NCI-H524 (cell line): Measurements from ENCODE around the gene ZHX3.
"Not testable (repeated sequence)": the region's sequence is repeated elsewhere in the genome, so short reads cannot be mapped to it uniquely, and the experiment has no call there.

Experiments used
- DNase-seq, 2 experiments: peaks; one replicate each; lab custom pipeline; 2025; lab: John Stamatoyannopoulos, UW

The ZHX3 gene

DNA sequence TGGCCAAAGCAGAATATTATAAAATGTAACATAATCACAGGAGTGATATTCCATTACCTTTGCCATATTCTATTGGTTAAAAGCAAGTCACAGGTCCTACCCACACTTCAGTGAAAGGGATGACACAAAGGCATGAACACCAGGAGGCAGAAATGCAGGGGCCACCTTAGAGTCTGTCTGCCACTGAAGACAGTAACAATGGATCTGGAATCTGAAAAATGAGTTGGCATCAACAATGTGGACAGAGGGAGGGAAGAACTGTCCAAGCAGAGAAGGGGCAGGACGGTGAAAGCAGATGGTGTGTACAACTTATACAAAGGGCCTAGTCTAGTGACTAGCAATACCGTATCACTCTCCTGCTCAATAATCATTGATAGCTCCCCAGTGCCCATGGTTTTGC lies 16.5 kb upstream of the ZHX3 start:
- no peak for DNase-seq

DNA sequence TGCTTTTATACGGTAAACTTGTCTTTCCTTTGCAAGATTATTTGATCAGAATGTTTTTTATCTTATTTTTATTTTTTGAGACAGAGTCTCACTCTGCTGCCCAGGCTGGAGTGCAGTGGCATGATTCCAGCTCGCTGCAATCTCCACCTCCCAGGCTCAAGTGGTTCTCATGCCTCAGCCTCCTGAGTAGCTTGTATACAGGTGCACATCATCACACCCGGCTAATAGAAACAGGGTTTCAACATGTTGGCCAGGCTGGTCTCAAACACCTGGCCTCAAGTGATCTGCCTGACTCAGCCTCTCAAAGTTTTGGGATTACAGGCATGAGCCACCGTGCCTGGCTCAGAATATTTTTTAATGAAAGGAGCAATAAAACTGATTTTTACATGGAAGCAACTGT lies 14.2 kb upstream of the ZHX3 start:
- DNase-seq: no peak

DNA sequence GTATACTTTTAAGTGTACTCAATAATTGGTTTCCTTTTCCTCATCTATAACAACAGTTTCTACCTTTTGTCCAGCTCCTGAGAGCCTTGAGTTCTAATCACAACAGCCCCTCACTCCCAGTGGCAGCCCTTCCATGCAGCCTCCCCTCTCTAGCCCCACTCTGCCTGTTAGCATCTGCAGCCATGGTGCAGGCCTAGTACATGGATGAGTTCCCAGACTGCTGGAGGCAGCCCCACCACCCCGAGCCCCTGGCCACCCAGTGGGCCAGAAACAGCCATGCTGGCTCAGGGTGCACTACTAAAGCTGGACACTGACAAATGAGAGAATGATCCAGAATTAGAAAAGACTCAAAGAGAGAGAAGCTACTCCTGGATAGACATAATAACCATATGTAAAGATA lies 13.4 kb upstream of the ZHX3 start:
- DNase-seq: no peak

DNA sequence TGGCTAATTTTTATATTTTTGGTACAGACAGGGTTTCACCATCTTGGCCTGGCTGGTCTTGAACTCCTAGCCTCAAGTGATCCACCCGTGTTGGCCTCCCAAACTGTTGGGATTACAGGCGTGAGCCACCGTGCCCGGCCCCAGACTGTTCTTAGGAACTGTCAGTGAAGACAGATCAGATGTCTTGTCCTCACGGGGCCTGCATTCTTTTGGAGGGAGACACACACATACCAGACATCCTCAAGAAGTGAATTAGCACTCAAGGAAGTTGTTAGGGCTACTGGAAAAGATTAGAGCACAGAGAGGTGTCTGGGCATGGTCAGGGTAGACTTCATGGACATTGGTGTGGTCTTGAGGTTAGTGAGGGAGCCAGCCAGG lies 12.8 kb upstream of the ZHX3 start:
- no peak for DNase-seq

DNA sequence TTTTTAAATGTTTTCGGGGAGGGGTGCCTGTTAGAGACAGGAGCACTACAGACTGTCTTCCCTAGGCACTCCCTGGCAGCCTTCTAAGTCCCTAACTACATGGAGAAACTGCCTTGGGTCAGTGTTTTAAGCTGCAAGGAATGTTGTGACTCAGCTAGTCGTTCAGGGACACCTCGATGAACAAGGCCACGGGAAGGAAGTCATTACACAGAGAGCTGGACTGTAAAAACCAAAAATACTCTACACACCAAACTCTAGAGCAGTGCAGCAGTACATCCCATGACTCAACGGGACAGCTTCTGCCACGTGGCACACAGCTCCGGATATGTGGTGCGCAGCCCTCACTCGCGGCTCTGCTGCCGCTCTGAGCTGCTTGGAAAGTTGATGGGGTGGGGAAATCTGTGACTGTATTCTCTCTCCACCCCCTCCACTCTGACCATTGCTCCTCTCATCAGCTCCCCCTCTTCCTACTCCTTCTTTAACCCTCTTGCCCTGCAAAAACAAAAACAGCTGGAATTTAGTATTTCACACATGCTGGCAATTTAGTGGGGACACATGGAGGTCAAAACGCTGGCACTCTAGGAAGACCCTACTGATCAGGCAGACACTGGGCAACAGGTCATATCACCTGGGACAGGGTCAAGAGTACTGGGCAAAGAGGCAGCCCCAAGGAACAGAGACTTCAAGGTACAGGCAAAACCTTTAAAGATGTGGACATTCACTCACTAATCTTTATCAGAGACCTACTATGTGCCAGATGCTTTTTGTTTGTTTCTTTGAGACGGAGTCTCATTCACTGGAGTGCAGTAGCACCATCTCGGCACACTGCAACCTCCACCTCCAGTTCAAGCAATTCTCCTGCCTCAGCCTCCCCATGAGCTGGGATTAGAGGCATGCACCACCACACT lies 12.2 kb upstream of the ZHX3 start:
- no peak for DNase-seq

DNA sequence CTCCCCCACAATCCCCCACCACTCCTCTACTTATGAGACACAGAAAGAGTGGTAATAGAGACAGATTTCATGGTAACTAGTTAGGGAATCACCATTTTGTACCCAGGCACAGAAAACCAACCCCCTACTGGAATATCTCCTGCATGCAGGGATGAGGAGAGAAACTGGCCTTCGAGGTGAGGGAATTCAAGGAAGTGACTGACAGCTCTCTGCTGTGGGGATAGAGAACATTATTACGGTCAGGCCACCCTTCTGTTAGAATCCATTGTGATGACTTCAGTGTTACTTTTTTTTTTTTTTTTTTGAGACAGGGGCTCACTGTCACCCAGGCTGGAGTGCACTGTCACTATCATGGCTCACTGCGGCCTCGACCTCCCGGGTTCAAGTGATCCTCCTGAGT lies 9.6 kb upstream of the ZHX3 start:
- DNase-seq: no peak

DNA sequence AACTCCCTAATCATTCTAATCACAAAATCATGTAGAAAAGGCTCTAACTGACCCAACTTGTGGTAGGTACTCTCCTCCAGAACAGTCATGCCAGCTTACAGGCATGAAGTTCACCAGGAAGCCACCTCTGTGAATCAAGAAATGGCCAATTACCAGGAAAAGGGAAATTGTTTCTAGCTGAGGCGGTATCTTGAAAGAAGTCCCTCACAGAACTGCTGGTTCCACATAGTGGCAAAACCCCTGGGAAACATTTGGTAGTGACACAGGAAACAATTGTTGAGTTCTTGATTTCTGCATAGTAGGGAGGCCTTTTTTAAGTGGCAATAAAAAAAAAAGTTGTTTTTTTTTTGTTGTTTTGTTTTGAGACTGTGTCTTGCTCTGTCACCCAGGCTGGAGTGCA lies 3.4 kb upstream of the ZHX3 start:
- no peak for DNase-seq

DNA sequence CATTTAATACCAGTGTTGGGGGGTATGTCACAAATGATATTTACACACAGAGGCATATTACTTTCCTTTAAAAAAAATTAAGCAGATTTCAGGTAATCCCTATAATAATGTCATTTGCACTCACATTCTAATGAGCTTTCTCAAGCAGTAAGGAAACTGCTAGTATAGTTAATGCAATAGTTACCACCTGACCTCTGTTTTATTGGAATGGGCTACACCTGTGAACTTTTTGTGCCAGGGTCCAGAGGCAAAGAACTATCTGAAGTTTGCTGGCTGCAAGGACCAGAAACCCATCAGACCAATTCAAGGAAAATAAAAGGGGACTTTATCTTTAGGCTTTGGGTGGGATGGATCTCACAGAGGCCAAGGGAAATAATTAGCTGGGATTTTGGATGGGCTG lies 2.9 kb upstream of the ZHX3 start:
- no peak for DNase-seq

DNA sequence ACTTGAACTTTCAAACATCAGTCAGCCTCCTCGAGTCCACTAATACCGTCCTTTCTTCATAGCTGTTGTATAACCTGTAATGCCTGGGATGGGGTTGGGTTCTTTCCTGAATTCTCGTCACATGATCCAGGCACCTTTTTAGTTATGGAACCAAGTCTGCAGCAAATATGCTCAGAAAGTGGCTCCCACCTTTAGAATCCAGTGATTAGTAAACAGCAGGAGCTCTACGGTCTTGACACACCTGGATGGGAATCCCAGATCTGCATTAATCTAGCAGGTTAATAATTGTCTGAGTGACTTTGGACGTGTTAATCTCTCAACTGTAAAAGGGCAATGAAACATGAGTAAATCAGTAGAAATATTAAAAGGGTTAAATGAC lies 729 bp upstream of the ZHX3 start:
- peak in 1 of 2 experiments; percentile 40 for DNase-seq

DNA sequence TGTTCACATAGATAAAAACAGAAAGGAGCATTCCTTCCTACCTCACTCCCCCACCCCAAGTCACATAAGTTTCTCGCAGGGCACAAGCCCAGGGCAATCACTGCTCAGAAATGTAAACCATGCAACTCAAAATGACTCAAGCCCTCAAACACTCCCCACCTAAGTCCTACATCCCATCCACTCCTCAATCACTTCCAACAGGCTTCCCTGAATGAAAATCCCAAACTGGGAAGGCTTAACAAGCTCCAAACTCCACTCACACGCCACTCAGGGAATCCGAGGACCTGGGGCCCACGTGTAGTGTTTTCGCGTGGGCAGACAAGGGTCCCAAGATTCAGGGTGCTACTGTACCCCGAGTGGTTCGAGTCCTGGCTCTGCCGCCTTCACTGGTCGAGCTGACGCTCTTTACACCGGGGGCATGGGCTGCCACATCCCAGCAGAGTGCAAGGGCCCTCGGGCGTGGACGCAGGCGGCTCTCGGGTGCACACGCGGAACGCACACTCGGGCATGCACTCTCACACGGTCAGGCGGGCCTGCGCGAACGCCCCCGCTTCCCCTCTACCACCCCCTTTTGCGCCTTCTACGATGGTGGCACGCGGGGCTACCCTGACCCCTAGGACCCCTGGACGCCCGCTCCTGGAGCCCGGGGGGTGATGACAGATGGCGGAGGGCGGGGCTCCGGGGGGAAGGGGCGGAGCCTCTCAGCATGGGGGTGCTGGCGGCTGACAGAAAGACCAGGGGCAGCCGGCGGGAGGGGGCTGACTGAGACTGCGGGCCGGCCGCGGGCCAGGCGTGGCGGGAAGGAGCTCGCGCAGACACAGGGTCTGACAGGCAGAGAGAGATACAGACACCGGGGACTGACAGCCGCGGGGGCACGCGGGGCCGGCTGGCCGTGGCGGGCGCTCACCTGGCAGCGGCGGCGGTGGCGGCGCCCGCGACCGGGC lies 657 bp downstream of the ZHX3 start:
- DNase-seq: peak; percentile 68 to 78

DNA sequence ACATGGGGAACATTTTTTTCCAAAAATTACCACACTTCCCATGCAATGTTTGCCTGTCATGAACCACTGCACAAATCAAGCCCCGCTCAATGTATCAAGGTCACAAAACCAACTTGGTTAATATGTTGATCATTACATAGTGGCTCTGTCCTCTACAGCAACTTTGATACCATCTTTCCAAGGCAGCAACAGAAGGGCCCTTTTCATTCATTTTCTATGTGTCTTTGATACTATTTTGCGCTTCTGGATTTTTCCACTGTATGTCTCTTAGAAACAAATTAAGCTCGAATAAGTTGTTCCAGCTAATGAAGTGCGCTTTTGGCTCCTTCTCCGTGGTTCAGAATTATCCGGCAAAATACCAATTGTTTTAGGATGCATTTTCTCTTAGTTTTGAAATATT lies 1.5 kb downstream of the ZHX3 start:
- DNase-seq: no peak

DNA sequence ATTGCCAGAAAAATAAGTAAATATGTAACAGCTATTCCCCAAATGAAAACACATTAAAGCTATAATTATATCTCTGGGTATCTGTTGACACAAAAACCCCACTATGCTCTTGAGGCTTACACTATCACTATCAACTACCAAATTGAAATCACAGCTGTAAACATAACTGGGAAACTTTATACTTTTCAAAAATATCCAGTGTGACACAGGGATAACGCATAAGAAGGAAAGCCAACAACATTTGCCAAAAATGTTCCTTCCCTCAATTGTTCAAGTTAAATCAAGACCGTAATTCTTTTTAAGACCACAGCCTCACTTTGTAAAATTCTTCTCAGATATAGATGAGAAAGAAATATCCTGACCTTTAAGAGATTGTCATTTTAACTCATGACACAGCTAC lies 3.1 kb downstream of the ZHX3 start:
- DNase-seq: no peak

DNA sequence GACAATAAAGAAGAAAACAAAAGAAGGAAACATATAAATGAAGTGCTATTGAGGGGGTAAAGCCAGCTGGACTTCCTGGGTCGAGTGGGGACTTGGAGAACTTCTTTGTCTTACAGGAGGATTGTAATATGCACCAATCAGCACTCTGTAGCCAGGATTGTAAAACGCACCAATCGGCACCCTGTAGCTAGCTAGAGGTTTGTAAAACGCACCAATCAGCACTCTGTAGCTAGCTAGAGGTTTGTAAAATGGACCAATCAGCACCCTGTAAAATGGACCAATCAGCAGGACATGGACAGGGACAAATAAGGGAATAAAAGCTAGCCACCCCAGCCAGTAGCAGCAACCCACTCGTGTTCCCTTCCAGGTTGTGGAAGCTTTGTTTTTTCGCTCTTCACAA lies 5.5 kb downstream of the ZHX3 start:
- DNase-seq: not testable (repeated sequence)

DNA sequence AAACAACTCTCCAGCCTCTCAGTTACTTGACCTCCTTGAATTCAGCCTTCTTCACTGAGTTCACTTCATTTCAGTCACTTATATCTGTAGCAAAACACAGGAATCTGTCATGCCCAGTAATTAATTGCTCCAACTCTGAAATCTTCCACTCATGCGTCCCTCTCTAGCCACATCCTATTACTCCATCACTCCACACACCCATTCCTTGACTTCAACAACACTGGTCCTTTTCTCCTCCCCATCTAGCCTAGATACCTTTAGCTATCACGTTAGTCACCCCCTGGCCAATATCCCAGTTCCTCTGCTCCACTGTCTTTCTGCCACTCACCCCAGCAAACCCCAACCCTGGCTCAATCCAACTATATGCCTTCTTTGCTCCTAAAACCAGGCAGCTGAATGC lies 7.7 kb downstream of the ZHX3 start:
- DNase-seq: no peak

DNA sequence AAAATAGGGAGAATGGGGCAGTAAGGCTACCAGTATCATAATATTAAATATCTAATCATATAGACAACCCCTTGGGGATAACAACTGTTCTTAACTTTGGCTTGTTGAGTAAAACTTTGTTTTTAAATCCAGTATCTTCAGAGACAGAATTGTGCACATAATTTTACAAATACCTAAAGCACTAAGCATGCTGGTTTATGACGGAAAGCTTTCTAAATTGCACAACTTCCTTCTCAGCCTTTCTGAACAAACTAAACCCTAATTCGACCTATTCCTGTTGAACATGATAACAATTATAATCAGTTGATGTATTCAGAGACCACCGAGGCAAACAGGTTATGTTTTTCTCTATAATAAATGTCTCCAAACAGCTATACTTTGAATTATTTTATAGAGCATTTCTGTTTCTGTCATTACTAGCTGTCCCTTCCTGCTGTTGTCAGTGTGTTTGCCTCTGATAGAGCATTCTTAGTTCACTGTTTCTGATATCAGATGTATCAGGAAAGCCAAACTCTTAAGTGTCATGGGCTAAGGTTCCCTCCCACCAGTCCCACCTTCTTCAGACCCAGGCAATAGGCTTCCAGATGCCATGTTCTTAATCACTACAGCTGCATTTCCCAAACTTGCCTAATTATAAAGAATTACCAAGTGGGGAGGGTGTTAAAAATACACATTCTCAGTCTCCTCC lies 8.7 kb downstream of the ZHX3 start:
- no peak for DNase-seq

DNA sequence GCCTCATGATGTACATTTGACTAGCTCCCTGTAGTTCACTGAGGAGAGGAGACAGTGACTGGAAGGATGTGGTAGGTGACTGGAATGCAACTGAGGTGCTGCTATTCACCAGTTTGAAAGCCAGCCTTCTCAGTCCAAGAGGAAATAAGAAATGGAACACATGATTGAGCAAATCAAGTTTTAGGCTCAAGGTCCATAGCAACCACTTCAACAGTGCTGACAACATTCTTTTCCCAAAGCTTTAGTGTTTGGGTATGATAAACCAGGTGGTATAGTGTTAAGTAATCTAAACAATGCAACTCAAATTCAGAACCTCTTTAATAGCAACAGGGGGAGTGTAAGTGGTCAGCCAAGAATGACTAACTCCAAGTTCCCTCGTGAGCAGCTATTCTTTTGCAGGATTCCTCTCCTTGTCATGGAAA lies 9.2 kb downstream of the ZHX3 start:
- no peak for DNase-seq

DNA sequence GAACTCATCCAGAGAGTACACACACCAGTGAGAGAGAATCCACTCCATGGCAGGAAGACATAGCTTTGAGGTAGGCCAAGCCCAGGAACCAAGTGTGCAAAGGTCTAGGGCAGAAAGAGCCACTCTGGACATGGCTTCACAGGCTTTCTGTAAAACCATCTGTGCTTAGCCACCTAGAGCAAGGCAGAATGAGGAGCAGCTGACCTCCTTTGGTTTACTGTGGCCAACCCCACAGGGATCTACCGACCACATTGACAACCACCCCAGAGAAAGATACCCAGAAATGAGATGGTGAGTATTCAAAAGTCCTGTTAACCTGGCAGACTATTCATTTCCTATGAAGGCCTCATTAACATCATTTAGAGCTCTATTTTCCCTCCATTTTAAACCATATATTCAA lies 10.5 kb downstream of the ZHX3 start:
- DNase-seq: no peak

DNA sequence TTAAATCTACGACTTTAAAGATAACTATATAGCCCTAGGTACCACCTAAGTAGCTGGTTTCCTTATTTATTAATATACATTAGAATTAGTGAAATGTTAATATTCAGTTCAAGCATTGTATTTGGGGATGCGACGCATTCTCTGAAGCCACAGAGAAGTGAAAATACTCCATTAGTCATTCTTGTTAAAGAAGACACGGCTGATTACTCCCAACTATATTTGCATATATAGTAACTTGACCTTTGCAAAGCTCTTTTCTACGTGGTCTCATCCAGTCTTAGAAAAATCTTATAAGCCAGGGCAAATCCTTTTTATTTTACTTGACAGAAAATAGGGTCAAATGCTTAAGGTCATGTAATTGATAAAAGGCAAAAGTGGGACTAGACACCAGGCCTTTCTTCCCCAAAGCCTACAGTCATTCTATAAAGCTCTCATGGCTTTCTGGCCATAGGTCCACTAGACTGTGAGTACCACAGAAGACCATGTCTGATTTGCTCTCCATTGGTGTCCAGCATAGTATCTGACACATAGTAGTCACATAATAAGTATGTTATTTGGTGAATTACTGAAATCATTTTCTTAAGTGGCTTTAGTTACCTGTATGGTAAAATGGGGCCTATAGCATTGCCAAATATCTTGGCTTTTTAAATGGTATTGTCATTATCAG lies 11.3 kb downstream of the ZHX3 start:
- DNase-seq: no peak

DNA sequence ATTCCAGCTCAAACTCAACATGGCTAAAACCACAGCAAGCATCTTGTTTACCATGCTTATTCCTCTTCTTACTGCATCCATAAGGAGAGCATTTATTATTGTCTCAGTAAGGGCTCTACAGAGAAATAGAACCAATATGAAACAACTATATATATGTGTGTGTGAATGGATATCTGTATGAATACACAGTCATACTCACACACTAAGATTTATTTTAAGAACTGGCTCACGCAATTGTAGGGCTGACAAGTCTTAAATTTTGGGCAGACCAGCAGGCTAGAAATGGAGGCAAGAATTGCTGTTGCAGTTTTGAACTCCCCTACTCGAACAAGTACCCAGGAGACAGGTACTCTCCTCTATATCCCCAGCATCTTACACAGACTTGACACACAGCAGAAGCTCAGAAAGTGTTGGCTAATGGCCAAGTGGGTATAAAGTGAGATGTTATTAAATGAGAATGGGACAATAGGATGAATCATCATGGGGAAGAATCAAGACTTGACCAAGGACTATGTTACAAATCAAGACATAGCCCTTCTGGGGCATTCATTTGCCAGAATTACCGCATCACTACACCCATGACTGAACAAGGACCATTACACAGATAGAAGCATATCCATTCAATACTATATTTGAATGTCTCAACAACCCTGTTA lies 13.0 kb downstream of the ZHX3 start:
- no peak for DNase-seq

DNA sequence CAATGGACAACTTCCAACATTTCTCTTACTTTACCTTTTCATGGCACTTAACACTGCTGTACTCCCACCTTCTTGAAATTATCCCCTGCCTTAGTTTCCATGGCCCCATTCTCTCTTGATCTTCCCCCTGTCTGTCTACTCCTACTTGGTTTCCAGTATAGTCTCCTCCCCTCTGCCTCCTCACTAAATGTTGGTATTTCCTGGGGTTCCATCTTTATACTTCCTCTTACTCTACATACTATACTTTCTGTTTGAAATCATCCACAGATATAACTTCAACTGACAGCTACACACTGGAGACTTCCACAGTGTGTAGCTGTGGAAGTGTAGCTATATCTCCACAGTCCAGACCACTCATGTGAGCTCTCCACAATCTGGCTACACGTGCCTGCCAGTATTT lies 13.5 kb downstream of the ZHX3 start:
- DNase-seq: no peak

DNA sequence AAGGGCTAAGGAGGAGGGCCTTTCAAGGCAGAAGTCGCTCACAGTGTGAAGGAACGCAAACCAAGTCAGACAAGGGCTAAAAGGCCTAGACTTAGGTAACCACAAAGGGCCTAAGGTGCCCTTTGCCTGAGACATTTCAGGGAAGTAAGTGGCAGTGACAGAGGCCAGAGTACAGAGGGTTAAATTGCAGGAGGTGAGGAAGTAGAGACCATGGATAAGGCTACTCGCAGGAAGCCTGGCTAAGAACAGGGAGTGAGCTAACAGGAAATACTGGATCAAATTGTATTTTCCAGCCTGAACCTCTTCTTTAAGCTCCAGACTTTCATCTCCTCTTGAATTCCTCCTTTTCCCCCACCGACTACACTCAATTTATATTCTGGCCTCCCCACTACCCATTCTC lies 16.6 kb downstream of the ZHX3 start:
- no peak for DNase-seq
